RWPE2 (cell line): ENCODE measurements around the gene CRYBB2.

Source experiments
- ATAC-seq: fragments of 200-7000 bp; cut with Tn5 transposase; 3 replicates; pipeline ENCODE4 v1.9.1; 2021; ENCODE audit warnings: low read depth
- DNase-seq: peaks from one replicate; pipeline ENCODE4 v3.0.0-alpha.2; 2020; ENCODE audit warnings: low spot score
- H3K27ac ChIP-seq: fragments of 450-650 bp; 2 replicates; pipeline ENCODE4 v1.5.1; 2017; ENCODE audit warnings: mild to moderate bottlenecking; ENCODE audit not compliant: poor library complexity, severe bottlenecking
- H3K27me3 ChIP-seq: fragments of 250-450 bp; sonication (Bioruptor Pico); 2 replicates; pipeline ENCODE4 v1.5.1; 2021; ENCODE audit warnings: mild to moderate bottlenecking, moderate library complexity; ENCODE audit not compliant: insufficient read depth, poor library complexity, severe bottlenecking
- H3K36me3 ChIP-seq: fragments of 250-450 bp; sonication (Bioruptor Pico); 2 replicates; pipeline ENCODE4 v1.5.1; 2020; ENCODE audit warnings: low read depth, mild to moderate bottlenecking, moderate library complexity
- H3K4me1 ChIP-seq: fragments of 250-450 bp; sonication (Bioruptor Pico); 2 replicates; pipeline ENCODE4 v1.5.1; 2021; ENCODE audit warnings: mild to moderate bottlenecking, moderate library complexity; ENCODE audit not compliant: insufficient read depth, poor library complexity, severe bottlenecking
- H3K4me3 ChIP-seq: fragments of 250-450 bp; sonication (Bioruptor Pico); 2 replicates; pipeline ENCODE4 v1.5.1; 2021; ENCODE audit warnings: mild to moderate bottlenecking, moderate library complexity; ENCODE audit not compliant: severe bottlenecking
- H3K9me3 ChIP-seq: fragments of 250-450 bp; sonication (Bioruptor Pico); 2 replicates; pipeline ENCODE4 v1.5.1; 2021; ENCODE audit warnings: mild to moderate bottlenecking, moderate library complexity; ENCODE audit not compliant: severe bottlenecking
- TF ChIP-seq, protein P1 (sequence below): fragments of 450-650 bp; IDR thresholded peaks from one replicate; pipeline ENCODE4 v1.5.1; 2017; ENCODE audit warnings: mild to moderate bottlenecking, moderate library complexity; ENCODE audit not compliant: poor library complexity, severe bottlenecking

Gene CRYBB2

DNA sequence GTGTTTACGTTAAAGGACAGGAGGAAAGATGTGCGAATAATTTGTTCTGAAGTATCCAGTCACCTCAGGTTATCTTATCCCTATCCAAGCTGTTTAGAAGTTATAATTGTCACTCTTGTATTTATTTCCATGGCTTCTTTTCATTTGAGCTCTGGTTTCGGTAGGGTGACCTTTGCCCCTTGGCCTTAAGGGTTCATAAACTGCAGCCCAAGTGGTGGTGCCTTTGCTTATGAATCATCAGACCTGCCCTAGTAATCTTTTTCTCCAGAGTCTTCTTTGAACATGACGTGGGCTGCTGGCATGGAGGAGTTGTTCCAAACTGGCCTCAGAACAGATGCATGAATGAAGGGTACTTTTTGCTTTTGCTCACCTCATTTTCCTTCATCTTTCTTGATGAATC lies 26.3 kb upstream of the CRYBB2 start:
- no peaks in the 10 kb centered on the region for H3K4me1 ChIP-seq
- no peak overlapping the region for H3K27ac ChIP-seq

DNA sequence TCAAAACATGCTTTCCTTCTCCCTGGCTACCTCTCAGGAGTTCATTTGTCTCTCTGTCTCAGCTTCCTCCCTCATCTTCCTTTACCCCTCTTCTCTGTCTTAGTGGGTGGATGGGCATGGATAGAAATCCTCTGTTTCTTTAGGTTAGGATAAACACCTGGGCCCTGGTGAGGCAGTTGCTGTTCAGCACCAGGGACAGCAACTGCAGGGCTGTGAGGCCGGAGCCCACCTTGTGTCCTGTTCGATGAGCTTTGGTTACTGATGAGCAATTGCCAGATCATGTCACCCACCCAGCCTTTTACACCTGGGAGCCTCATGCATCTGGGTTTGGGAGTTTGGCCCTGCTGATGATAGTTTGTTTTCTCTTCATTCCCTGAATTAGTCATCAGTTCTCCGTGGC lies 25.9 kb upstream of the CRYBB2 start:
- TF ChIP-seq, protein P1, sequence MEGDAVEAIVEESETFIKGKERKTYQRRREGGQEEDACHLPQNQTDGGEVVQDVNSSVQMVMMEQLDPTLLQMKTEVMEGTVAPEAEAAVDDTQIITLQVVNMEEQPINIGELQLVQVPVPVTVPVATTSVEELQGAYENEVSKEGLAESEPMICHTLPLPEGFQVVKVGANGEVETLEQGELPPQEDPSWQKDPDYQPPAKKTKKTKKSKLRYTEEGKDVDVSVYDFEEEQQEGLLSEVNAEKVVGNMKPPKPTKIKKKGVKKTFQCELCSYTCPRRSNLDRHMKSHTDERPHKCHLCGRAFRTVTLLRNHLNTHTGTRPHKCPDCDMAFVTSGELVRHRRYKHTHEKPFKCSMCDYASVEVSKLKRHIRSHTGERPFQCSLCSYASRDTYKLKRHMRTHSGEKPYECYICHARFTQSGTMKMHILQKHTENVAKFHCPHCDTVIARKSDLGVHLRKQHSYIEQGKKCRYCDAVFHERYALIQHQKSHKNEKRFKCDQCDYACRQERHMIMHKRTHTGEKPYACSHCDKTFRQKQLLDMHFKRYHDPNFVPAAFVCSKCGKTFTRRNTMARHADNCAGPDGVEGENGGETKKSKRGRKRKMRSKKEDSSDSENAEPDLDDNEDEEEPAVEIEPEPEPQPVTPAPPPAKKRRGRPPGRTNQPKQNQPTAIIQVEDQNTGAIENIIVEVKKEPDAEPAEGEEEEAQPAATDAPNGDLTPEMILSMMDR = no peak
- DNase-seq (no peak), ATAC-seq (no peak)
- H3K27me3 ChIP-seq = no peaks in the 10 kb centered on the region
- H3K4me3 ChIP-seq = no peak overlapping the region
- H3K4me1 ChIP-seq = no peaks in the 10 kb centered on the region
- H3K9me3 ChIP-seq = no peaks in the 10 kb centered on the region
- H3K27ac ChIP-seq = no peak overlapping the region
- peaks cover 63% of the 10 kb centered on the region for H3K36me3 ChIP-seq

More for the DNA sequence above, 26.3 kb upstream of the CRYBB2 start:
- TF ChIP-seq, protein P1 = no peak
- Histone ChIP-seq H3K36me3 (peaks cover 67% of the 10 kb centered on the region), H3K9me3 (no peaks in the 10 kb centered on the region), H3K4me3 (no peak overlapping the region), H3K27me3 (no peaks in the 10 kb centered on the region)
- no peak for DNase-seq
- ATAC-seq = no peak

DNA sequence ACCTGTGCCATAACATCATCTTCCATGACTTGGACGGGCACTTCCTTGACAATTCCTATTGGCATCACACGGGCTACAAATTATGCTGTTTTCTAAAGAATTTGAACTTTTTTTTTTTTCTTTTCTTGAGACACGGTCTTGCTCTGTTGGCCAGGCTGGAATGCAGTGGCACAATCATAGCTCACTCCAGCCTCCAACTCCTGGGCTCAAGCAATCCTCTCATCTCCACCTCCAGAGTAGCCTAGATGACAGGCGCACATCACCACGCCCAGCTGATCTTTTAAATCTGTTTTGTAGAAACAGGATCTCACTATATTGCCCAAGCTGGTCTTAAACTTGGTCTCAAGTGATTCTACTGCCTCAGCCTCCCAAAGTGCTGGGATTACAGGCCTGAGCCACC lies 23.1 kb upstream of the CRYBB2 start:
- TF ChIP-seq, protein P1 = no peak
- no peak overlapping the region for H3K27ac ChIP-seq

DNA sequence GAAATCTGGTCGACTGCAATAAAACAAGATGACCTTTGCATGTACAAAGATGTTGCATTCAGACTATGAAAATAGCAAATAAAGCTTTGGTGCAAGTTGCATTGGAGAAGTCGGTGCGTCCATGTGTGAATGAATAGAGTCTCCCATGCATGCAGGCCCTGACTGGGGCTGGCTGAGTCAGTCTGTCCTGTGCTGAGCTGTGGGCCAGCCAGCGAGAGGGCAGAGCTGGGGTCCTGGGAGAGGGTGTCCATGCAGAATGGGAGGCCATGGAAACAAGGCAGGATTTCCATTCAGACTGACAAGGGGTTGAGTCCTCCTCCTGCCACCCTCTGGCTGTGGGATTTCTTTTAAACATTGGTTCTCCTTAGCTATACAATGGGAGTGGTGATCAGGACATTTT lies 22.1 kb upstream of the CRYBB2 start:
- Histone ChIP-seq H3K9me3 (no peaks in the 10 kb centered on the region), H3K27me3 (no peaks in the 10 kb centered on the region), H3K4me3 (no peak overlapping the region), H3K4me1 (no peaks in the 10 kb centered on the region), H3K27ac (no peak overlapping the region), H3K36me3 (peaks cover 38% of the 10 kb centered on the region)
- DNase-seq (no peak), ATAC-seq (no peak)
- TF ChIP-seq, protein P1 = no peak

More for the DNA sequence above, 23.1 kb upstream of the CRYBB2 start:
- Histone ChIP-seq H3K27me3 (no peaks in the 10 kb centered on the region), H3K4me1 (no peaks in the 10 kb centered on the region), H3K36me3 (peaks cover 48% of the 10 kb centered on the region), H3K4me3 (no peak overlapping the region), H3K9me3 (no peaks in the 10 kb centered on the region)
- ATAC-seq (no peak), DNase-seq (no peak)

DNA sequence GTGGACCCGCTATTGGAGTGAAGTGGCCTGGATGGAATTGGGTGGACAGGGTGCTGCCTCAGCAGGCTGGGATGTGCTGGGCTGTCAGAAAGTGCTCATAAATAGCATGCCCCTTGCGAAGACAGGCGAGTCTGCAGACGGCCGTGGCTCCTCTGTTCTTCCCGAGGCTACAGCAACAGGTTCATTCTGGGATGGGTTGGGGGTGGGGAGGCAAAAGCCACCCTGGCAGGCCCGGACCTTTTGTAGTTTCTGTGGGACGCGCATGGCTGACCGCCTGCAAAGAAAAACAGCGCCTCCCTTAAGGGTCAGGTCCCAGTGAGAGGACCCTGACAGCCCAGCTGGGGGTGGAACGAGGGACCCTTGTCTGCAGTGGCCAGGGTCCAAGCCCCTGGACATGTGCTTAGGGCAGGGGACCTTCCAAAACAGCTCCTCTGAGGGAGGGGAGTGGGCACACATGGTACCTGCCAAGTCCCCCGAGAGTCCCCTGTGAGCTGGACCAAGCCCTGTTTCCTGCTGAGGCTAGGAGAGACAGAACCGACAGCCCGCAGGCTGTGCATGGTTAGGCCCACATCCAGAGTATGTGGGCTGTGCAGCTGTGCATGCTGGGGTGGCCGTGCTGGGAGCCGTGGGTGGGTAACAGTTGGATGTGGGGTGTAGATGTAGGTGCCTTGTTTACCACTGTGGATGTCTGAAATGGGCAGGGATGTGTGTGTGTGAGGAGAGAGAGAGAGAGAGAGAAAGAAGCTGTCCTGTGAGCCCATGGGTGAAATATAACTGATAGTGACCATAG lies 19.5 kb upstream of the CRYBB2 start, which contains the start of gene CRYBB3:
TSS of gene CRYBB3 (plus strand) at position 128 of the 790 bp plus-strand sequence. CDS start 1,539 bp downstream, outside the sequence.
- Histone ChIP-seq H3K9me3 (no peaks in the 10 kb centered on the region), H3K4me1 (no peaks in the 10 kb centered on the region), H3K36me3 (peaks cover 12% of the 10 kb centered on the region), H3K4me3 (no peak within 1 kb of the TSS), H3K27me3 (no peaks in the 10 kb centered on the region), H3K27ac (no peak within 1 kb of the TSS)
- TF ChIP-seq, protein P1 = no peak
- DNase-seq (no peak), ATAC-seq (0 out of 3 replicates have a peak, but pooled peaks have one; percentile 15)
